ENCODE measurements around the gene SEC24A.
"Not testable (repeated sequence)": the region's sequence is repeated elsewhere in the genome, so short reads cannot be mapped to it uniquely, and the experiment has no call there.

The SEC24A gene

GRCh38 chr5:134648425-134649162, at the start of gene SEC24A:
Gene SEC24A (plus strand): TSS chr5:134648785. CDS start chr5:134649077, 292 bp downstream.
- peak; percentile 79 for DNase-seq
- in situ Hi-C loops (cut with HindIII; ENCODE audit: low pct_ligation_motif_present, low pct_unique_long_range_greater_than_20kb, low sequenced_read_pairs): no loop called here

GRCh38 chr5:134599820-134600219, 48.8 kb upstream of the SEC24A start:
- DNase-seq; in situ Hi-C loops (cut with HindIII; ENCODE audit: low pct_ligation_motif_present, low pct_unique_long_range_greater_than_20kb, low sequenced_read_pairs): not testable (repeated sequence)

GRCh38 chr5:134600600-134600999, 48.0 kb upstream of the SEC24A start:
- in situ Hi-C loops (cut with HindIII; ENCODE audit: low pct_ligation_motif_present, low pct_unique_long_range_greater_than_20kb, low sequenced_read_pairs): no loop called here
- DNase-seq: no peak

GRCh38 chr5:134603059-134603458, 45.5 kb upstream of the SEC24A start:
- in situ Hi-C loops (cut with HindIII; ENCODE audit: low pct_ligation_motif_present, low pct_unique_long_range_greater_than_20kb, low sequenced_read_pairs): no loop called here
- peak; percentile 27 for DNase-seq

- no peak for DNase-seq
- in situ Hi-C loops (cut with HindIII; ENCODE audit: low pct_ligation_motif_present, low pct_unique_long_range_greater_than_20kb, low sequenced_read_pairs): no loop called here
Observed at GRCh38 chr5:134604908-134605307, 43.7 kb upstream of the SEC24A start.

- in situ Hi-C loops (cut with HindIII; ENCODE audit: low pct_ligation_motif_present, low pct_unique_long_range_greater_than_20kb, low sequenced_read_pairs): no loop called here
- no peak for DNase-seq
Observed at GRCh38 chr5:134606726-134607125, 41.9 kb upstream of the SEC24A start.

- no peak for DNase-seq
- in situ Hi-C loops (cut with HindIII; ENCODE audit: low pct_ligation_motif_present, low pct_unique_long_range_greater_than_20kb, low sequenced_read_pairs): no loop called here
Observed at GRCh38 chr5:134608555-134608954, 40.0 kb upstream of the SEC24A start.

- peak; percentile 48 for DNase-seq
- in situ Hi-C loops (cut with HindIII; ENCODE audit: low pct_ligation_motif_present, low pct_unique_long_range_greater_than_20kb, low sequenced_read_pairs): no loop called here
Observed at GRCh38 chr5:134609232-134609851, 39.2 kb upstream of the SEC24A start.

GRCh38 chr5:134610725-134611124, 37.9 kb upstream of the SEC24A start:
- in situ Hi-C loops (cut with HindIII; ENCODE audit: low pct_ligation_motif_present, low pct_unique_long_range_greater_than_20kb, low sequenced_read_pairs): no loop called here
- DNase-seq: no peak

GRCh38 chr5:134611515-134611914, 37.1 kb upstream of the SEC24A start:
- in situ Hi-C loops (cut with HindIII; ENCODE audit: low pct_ligation_motif_present, low pct_unique_long_range_greater_than_20kb, low sequenced_read_pairs): no loop called here
- no peak for DNase-seq

- in situ Hi-C loops (cut with HindIII; ENCODE audit: low pct_ligation_motif_present, low pct_unique_long_range_greater_than_20kb, low sequenced_read_pairs): no loop called here
- no peak for DNase-seq
Observed at GRCh38 chr5:134614450-134615085, 34.0 kb upstream of the SEC24A start.

- in situ Hi-C loops (cut with HindIII; ENCODE audit: low pct_ligation_motif_present, low pct_unique_long_range_greater_than_20kb, low sequenced_read_pairs): no loop called here
- no peak for DNase-seq
Observed at GRCh38 chr5:134620634-134621033, 28.0 kb upstream of the SEC24A start.

GRCh38 chr5:134625559-134625958, 23.0 kb upstream of the SEC24A start:
- in situ Hi-C loops (cut with HindIII; ENCODE audit: low pct_ligation_motif_present, low pct_unique_long_range_greater_than_20kb, low sequenced_read_pairs): no loop called here

GRCh38 chr5:134626369-134627014, 22.1 kb upstream of the SEC24A start:
- in situ Hi-C loops (cut with HindIII; ENCODE audit: low pct_ligation_motif_present, low pct_unique_long_range_greater_than_20kb, low sequenced_read_pairs): no loop called here
- no peak for DNase-seq

More at GRCh38 chr5:134625559-134625958, 23.0 kb upstream of the SEC24A start:
- no peak for DNase-seq

GRCh38 chr5:134634227-134634626, 14.4 kb upstream of the SEC24A start:
- no peak for DNase-seq
- in situ Hi-C loops (cut with HindIII; ENCODE audit: low pct_ligation_motif_present, low pct_unique_long_range_greater_than_20kb, low sequenced_read_pairs): no loop called here

GRCh38 chr5:134635366-134635765, 13.2 kb upstream of the SEC24A start:
- in situ Hi-C loops (cut with HindIII; ENCODE audit: low pct_ligation_motif_present, low pct_unique_long_range_greater_than_20kb, low sequenced_read_pairs); DNase-seq: not testable (repeated sequence)

- in situ Hi-C loops (cut with HindIII; ENCODE audit: low pct_ligation_motif_present, low pct_unique_long_range_greater_than_20kb, low sequenced_read_pairs): no loop called here
- no peak for DNase-seq
Observed at GRCh38 chr5:134637116-134637721, 11.4 kb upstream of the SEC24A start.

- DNase-seq: no peak
- in situ Hi-C loops (cut with HindIII; ENCODE audit: low pct_ligation_motif_present, low pct_unique_long_range_greater_than_20kb, low sequenced_read_pairs): no loop called here
Observed at GRCh38 chr5:134638760-134639201, 9.8 kb upstream of the SEC24A start.
